IMR-90 (cell line): Measurements from ENCODE around the gene PDE4B. TPM values are rescaled to one million over a fixed set of nuclear protein-coding genes. Genes with fewer than 3 reads are reported as not detected.

ENCODE experiments used
- ATAC-seq: fragments of 200-7000 bp; cut with Tn5 transposase; 2 replicates; pipeline ENCODE4 v1.9.1; 2020; ENCODE audit warnings: low read depth, mild to moderate bottlenecking, moderate library complexity
- BruUV-seq: library from RNA; stranded (reverse); fragments of 400-500 nt; replicated peaks from 2 replicates; lab custom pipeline; 2021; lab: Mats Ljungman, UMichigan
- CTCF ChIA-PET: fragments of 300-600 bp; formaldehyde crosslinking; extraction: SDS; loops from one replicate; lab custom pipeline; 2021; ENCODE audit warnings: antibody characterized with exemption; lab: Yijun Ruan, JAX
- POLR2A ChIA-PET: fragments of 300-600 bp; sonication (Branson Sonifier 250); formaldehyde crosslinking; loops from one replicate; lab custom pipeline; 2022; ENCODE audit warnings: antibody characterized with exemption; ENCODE audit not compliant: unreplicated experiment; lab: Charles Lee
- DNase-seq: peaks from one replicate; pipeline ENCODE4 v3.0.0; 2013
- H2AFZ ChIP-seq: replicated peaks from 2 replicates; pipeline ENCODE3; 2013; ENCODE audit warnings: low read length, mild to moderate bottlenecking; ENCODE audit not compliant: poor library complexity
- H2AK5ac ChIP-seq: 2 replicates; pipeline ENCODE4 v1.6.1; 2013; ENCODE audit warnings: low read depth, low read length, inconsistent platforms
- H2AK9ac ChIP-seq: replicated peaks from 2 replicates; pipeline ENCODE3; 2013; ENCODE audit warnings: mild to moderate bottlenecking, low read depth, low read length, moderate library complexity; ENCODE audit not compliant: poor library complexity
- H2BK120ac ChIP-seq: 2 replicates; pipeline ENCODE4 v1.6.1; 2013; ENCODE audit warnings: low read depth, low read length, inconsistent platforms
- H2BK15ac ChIP-seq: 3 replicates; pipeline ENCODE4 v1.6.1; 2013; ENCODE audit warnings: low read depth, low read length, inconsistent platforms
- H2BK20ac ChIP-seq: 2 replicates; pipeline ENCODE4 v1.6.1; 2013; ENCODE audit warnings: low read depth, mild to moderate bottlenecking, inconsistent platforms, low read length, moderate library complexity
- H2BK5ac ChIP-seq: 2 replicates; pipeline ENCODE4 v1.6.1; 2013; ENCODE audit warnings: mild to moderate bottlenecking, low read depth, low read length, inconsistent platforms; ENCODE audit not compliant: poor library complexity, severe bottlenecking
- H3K14ac ChIP-seq: replicated peaks from 2 replicates; pipeline ENCODE4 v1.6.1; 2013; ENCODE audit warnings: low read depth, low read length, inconsistent platforms
- H3K18ac ChIP-seq: 2 replicates; pipeline ENCODE4 v1.6.1; 2013; ENCODE audit warnings: low read depth, low read length, control low read depth
- H3K23ac ChIP-seq: 2 replicates; pipeline ENCODE4 v1.6.1; 2013; ENCODE audit warnings: low read depth, low read length, inconsistent platforms
- H3K27ac ChIP-seq: 2 replicates; pipeline ENCODE4 v1.5.1; 2013; ENCODE audit warnings: mild to moderate bottlenecking, control low read depth, low read length; ENCODE audit not compliant: insufficient read depth
- H3K27me3 ChIP-seq: 2 replicates; pipeline ENCODE4 v1.6.1; 2013; ENCODE audit warnings: low read length; ENCODE audit not compliant: control insufficient read depth, insufficient read depth
- H3K36me3 ChIP-seq: 2 replicates; pipeline ENCODE4 v1.6.1; 2013; ENCODE audit warnings: low read length, mixed read lengths; ENCODE audit not compliant: control insufficient read depth, insufficient read depth
- H3K4ac ChIP-seq: 2 replicates; pipeline ENCODE4 v1.6.1; 2013; ENCODE audit warnings: low read depth, low read length, inconsistent platforms
- H3K4me1 ChIP-seq: 2 replicates; pipeline ENCODE4 v1.6.1; 2013; ENCODE audit warnings: low read length, mixed read lengths; ENCODE audit not compliant: control insufficient read depth, insufficient read depth
- H3K4me2 ChIP-seq: 2 replicates; pipeline ENCODE4 v1.6.1; 2013; ENCODE audit warnings: low read depth, mild to moderate bottlenecking, control low read depth, low read length, moderate library complexity
- H3K4me3 ChIP-seq: 2 replicates; pipeline ENCODE4 v1.5.1; 2013; ENCODE audit warnings: low read depth, mild to moderate bottlenecking, control low read depth, low read length, moderate library complexity; ENCODE audit not compliant: insufficient read depth
- H3K56ac ChIP-seq: 2 replicates; pipeline ENCODE4 v1.6.1; 2013; ENCODE audit warnings: low read length, inconsistent platforms; ENCODE audit not compliant: insufficient read depth; ENCODE audit errors: extremely low read depth
- H3K79me1 ChIP-seq, 2 experiments: 2 replicates each; pipeline ENCODE4 v1.6.1; 2013; ENCODE audit warnings: low read length in 2 of 2, inconsistent platforms in 1 of 2, low read depth in 1 of 2
- H3K9ac ChIP-seq: 2 replicates; pipeline ENCODE4 v1.6.1; 2013; ENCODE audit warnings: low read depth, low read length, control low read depth
- H3K9me1 ChIP-seq: 2 replicates; pipeline ENCODE4 v1.6.1; 2013; ENCODE audit warnings: low read length, inconsistent platforms; ENCODE audit not compliant: insufficient read depth
- H3K9me3 ChIP-seq: 2 replicates; pipeline ENCODE4 v1.6.1; 2013; ENCODE audit warnings: low read length; ENCODE audit not compliant: control insufficient read depth, insufficient read depth
- H4K20me1 ChIP-seq: 2 replicates; pipeline ENCODE4 v1.6.1; 2013; ENCODE audit warnings: low read length, inconsistent platforms; ENCODE audit not compliant: insufficient read depth
- H4K5ac ChIP-seq: 2 replicates; pipeline ENCODE4 v1.6.1; 2013; ENCODE audit warnings: mild to moderate bottlenecking, low read depth, low read length, control low read depth
- H4K8ac ChIP-seq, 2 experiments: 2 replicates each; pipeline ENCODE4 v1.6.1; 2013; ENCODE audit warnings: low read depth in 2 of 2, low read length in 2 of 2, control low read depth in 1 of 2, inconsistent platforms in 1 of 2
- H4K91ac ChIP-seq: 2 replicates; pipeline ENCODE4 v1.6.1; 2013; ENCODE audit warnings: low read depth, low read length, inconsistent platforms; ENCODE audit not compliant: insufficient read depth
- BHLHE40 ChIP-seq: fragments of 150-350 bp; IDR thresholded peaks from 2 replicates; pipeline ENCODE4 v1.6.1; 2016; ENCODE audit warnings: mild to moderate bottlenecking, low read depth, low read length
- CHD1 ChIP-seq: IDR thresholded peaks from 2 replicates; pipeline ENCODE4 v1.6.1; 2012; ENCODE audit warnings: low read depth, low read length, improper control_type of control experiment
- FOS ChIP-seq: fragments of 150-350 bp; IDR thresholded peaks from 2 replicates; pipeline ENCODE4 v1.6.1; 2016; ENCODE audit warnings: low read depth, low read length
- MXI1 ChIP-seq: IDR thresholded peaks from 2 replicates; pipeline ENCODE4 v1.6.1; 2012; ENCODE audit warnings: low read depth, mild to moderate bottlenecking, low read length, moderate library complexity, borderline replicate concordance
- WGBS, 2 experiments: methylation state at CpG; one replicate each; pipeline versions ENCODE4 v1.1.5 to v1.1.7; 2013; ENCODE audit warnings: missing lambda C conversion rate in 2 of 2; ENCODE audit not compliant: insufficient read length in 1 of 2; ENCODE audit errors: extremely low coverage in 2 of 2; 5-methylcytosine and 5-hydroxymethylcytosine counted together
- dilution Hi-C: fragments of 300-500 bp; cut with HindIII; formaldehyde crosslinking; loops from one replicate; pipeline ENCODE4 v1.14.3; 2018; ENCODE audit warnings: low sequenced_read_pairs; ENCODE audit not compliant: unreplicated experiment
- in situ Hi-C: fragments of 300-500 bp; cut with MboI; formaldehyde crosslinking; loops from 3 replicates; pipeline ENCODE4 v1.14.3; 2019; ENCODE audit warnings: low sequenced_read_pairs, inconsistent platforms, mixed read lengths
- intact Hi-C: fragments of 100-400 bp; cut with micrococcal nuclease; formaldehyde crosslinking; loops from 2 replicates; pipeline ENCODE4 v1.10.0; 2022
- polyA plus RNA-seq, 3 experiments: library from polyadenylated mRNA; depleted of rRNA; stranded (reverse); fragments of >200 nt; gene quantifications; 2 replicates each; pipeline ENCODE4 v1.2.3, GENCODE V29; 2012; ENCODE audit warnings: low replicate concordance in 1 of 3
- total RNA-seq: library from RNA; depleted of rRNA; stranded (reverse); fragments of >200 nt; gene quantifications from 2 replicates; pipeline ENCODE4 v1.2.3, GENCODE V29; 2012

Gene PDE4B
- total and polyA plus RNA-seq, 2 of the 4 experiments (the other 2 are of a cell fraction): 5.8 to 21.3 TPM

DNA sequence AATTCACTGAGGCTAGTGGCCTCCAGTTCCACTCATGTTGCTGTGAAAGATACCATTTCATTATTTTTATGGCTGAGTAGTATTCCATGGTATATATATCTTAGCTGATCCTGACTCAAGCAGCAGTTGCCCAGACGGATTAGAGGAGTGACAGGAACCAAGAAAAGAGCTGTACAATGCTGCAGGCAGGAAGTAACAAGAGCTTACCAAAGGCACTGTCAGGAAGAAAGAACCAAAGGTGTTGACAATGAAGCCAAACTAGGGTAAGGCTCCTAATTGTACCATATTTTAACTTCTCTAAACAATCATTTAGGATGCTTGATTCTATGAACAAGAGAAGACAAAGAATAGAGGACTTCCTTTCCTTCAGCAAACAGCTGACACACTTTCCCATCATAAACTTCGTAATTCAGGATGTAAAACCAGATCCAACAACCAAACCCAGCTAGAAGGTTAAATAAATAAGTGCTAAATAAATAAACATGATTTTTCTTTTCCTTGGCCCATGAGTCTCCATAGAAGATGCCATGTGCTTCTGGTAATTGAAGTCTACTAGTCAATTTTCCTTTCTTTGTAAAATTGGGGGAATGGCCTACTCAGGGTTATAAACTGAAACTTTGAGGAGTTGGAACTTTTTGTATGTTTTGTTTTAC is 493.0 kb downstream of the PDE4B start:
- no peak overlapping the region for H2AK9ac ChIP-seq
- H4K5ac ChIP-seq: no peak overlapping the region
- no peak overlapping the region for H3K4me3 ChIP-seq
- H4K8ac ChIP-seq: no peak overlapping the region
- ATAC-seq (no peak), DNase-seq (no peak)
- no peak overlapping the region for H2BK120ac ChIP-seq
- H3K4me2 ChIP-seq: no peak overlapping the region
- H2AK5ac ChIP-seq: no peak overlapping the region
- H3K18ac ChIP-seq: no peak overlapping the region
- H3K9me3 ChIP-seq: no peaks in the 10 kb centered on the region
- BruUV-seq: no TSS peak
- H3K9me1 ChIP-seq: peaks cover 2% of the 10 kb centered on the region
- no peak overlapping the region for H4K91ac ChIP-seq
- in situ Hi-C loops: no loop called here
- H3K56ac ChIP-seq: no peak overlapping the region
- no peaks in the 10 kb centered on the region for H3K36me3 ChIP-seq
- no peak overlapping the region for H3K27ac ChIP-seq
- H3K9ac ChIP-seq: no peak overlapping the region
- no peak overlapping the region for H2BK15ac ChIP-seq
- no peak overlapping the region for H3K23ac ChIP-seq
- H3K14ac ChIP-seq: no peak overlapping the region
- dilution Hi-C loops: no loop called here
- H2AFZ ChIP-seq: no peak overlapping the region
- WGBS, 2 experiments: no CpG with 5 or more reads among the region's 2 CpGs
- no peak overlapping the region for H3K4ac ChIP-seq
- H2BK5ac ChIP-seq: no peak overlapping the region
- H4K20me1 ChIP-seq: no peaks in the 10 kb centered on the region
- no peaks in the 10 kb centered on the region for H3K27me3 ChIP-seq
- ChIA-PET POLR2A (no interaction called here), CTCF (no interaction called here)
- intact Hi-C loops: no loop called here
- H3K4me1 ChIP-seq: peaks cover 4% of the 10 kb centered on the region
- TF ChIP-seq MXI1 (no peak), FOS (no peak), CHD1 (no peak), BHLHE40 (no peak)
- no peak overlapping the region for H2BK20ac ChIP-seq
- H3K79me1 ChIP-seq: no peaks in the 10 kb centered on the region
